Fibroblast of pulmonary artery (primary cell): ENCODE results near the gene KLK3.

Source experiments
- DNase-seq: peaks from one replicate; pipeline ENCODE4 v3.0.0-alpha.2; 2010; ENCODE audit warnings: low read depth
- H3K4me3 ChIP-seq: replicated peaks from 2 replicates; pipeline ENCODE4 v1.5.1; 2011; ENCODE audit warnings: low read depth, mild to moderate bottlenecking, control low read depth, low read length, moderate library complexity
- TF ChIP-seq, protein P1 (sequence below): IDR thresholded peaks from 2 replicates; pipeline ENCODE4 v1.5.1; 2011; ENCODE audit warnings: mild to moderate bottlenecking, control low read depth, low read length, inconsistent platforms; ENCODE audit errors: missing control alignments

The KLK3 gene

DNA sequence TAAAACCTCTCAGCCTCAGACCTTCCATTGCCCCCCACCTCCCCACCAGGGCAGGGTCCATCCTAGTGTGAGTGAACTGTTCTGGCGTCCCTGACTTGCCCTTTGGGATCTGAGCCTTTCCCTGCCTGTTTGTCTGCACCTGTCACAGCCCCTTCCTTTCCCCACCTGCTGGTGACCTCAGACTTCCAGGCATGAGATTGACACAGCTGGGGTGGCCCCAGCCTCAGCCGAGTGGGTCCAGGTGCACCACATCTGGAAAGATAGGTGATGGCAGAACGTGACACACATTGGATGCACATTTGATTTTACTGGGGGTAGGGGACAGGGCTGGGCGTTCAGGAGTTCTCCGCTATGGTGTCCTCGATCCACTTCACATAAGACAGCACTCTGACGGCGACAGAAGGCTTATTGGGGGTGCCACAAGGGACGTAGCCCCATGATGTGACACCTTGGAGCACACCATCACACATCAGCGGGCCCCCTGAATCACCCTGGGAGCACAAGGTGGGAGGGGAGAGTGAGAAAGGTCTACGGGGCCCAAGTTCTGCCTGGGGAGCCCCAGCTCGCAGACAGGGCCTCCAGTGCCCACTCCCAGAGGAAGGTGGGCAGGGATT is 35.7 kb upstream of the KLK3 start:
- TF ChIP-seq, protein P1, sequence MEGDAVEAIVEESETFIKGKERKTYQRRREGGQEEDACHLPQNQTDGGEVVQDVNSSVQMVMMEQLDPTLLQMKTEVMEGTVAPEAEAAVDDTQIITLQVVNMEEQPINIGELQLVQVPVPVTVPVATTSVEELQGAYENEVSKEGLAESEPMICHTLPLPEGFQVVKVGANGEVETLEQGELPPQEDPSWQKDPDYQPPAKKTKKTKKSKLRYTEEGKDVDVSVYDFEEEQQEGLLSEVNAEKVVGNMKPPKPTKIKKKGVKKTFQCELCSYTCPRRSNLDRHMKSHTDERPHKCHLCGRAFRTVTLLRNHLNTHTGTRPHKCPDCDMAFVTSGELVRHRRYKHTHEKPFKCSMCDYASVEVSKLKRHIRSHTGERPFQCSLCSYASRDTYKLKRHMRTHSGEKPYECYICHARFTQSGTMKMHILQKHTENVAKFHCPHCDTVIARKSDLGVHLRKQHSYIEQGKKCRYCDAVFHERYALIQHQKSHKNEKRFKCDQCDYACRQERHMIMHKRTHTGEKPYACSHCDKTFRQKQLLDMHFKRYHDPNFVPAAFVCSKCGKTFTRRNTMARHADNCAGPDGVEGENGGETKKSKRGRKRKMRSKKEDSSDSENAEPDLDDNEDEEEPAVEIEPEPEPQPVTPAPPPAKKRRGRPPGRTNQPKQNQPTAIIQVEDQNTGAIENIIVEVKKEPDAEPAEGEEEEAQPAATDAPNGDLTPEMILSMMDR: no peak
- no peak overlapping the region for H3K4me3 ChIP-seq

DNA sequence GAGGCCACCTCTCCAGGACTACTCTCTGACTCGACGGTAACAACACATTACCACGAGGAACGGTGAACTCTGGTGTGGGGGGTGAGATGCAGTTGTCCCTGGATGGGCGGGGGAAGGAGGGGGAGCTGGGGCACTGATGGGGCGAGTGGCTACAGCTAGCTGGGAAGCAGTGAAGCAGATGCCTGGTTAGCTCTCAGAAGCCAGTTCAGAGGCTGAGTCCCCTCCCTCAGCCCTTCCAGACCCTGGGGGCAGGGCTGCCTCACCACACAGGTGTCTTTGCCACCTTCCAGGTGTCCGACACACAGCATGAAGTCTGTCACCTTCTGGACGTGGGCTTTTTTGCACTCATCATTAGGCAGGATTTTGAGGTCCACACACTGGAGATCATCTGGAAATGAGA is 35.1 kb upstream of the KLK3 start:
- TF ChIP-seq, protein P1: no peak
- no peak overlapping the region for H3K4me3 ChIP-seq
- no peak for DNase-seq

More for the DNA sequence above, 35.7 kb upstream of the KLK3 start:
- DNase-seq: no peak

DNA sequence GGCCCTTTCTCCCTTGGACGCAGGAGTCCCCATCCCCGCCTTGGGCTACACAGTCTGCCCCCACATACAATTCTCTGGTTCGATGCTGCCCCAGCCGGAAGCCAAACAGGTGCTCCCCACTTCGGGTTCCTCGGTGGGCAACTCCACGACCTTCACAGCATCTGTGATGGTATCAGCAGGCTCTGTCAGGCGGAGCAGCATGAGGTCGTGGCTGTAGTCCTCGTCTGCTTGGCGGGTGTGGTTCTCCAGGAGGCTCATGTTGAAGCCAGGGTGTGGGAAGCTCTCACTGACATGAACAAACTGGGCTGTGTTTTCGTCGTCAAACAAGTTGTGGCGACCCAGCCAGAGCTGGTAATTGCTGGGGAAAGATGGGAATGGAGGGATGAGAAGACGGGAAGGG is 34.6 kb upstream of the KLK3 start:
- DNase-seq: no peak
- no peak overlapping the region for H3K4me3 ChIP-seq
- TF ChIP-seq, protein P1: no peak

DNA sequence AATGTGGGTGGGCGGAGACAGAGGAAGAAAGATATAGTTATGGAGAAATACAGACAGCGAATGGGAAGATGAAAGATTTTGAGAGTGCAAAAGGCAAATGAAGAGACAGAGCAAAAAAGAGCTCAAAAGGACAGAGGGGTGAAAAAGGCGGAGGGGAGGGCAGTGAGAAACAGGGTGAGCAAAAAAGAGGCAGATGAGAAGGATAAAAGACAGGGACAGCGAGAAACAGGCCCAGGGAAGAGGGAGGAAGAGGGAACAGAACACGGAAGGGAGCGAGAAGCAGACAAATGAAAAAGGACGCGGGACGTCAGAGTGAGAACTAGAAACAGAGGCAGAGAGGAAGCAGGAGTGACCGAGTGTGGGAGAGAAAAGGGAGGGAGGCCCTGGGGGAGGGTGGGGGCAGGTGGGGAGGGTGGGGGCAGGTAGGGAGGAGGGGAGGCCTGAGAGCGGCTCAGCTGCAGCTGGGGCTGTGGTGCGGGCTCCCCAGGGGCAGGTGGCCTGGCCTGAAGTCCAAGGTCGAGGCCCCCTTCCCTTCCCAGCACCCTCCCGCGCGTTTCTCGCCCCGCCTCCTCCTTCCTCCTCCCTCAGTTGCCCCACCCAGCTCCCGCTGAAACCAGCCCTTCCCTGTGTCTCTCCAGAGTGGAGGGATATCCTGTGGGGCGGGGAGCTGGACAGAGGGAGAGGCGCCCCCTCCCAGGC is 34.0 kb upstream of the KLK3 start:
- no peak overlapping the region for H3K4me3 ChIP-seq
- DNase-seq: no peak
- TF ChIP-seq, protein P1: no peak

DNA sequence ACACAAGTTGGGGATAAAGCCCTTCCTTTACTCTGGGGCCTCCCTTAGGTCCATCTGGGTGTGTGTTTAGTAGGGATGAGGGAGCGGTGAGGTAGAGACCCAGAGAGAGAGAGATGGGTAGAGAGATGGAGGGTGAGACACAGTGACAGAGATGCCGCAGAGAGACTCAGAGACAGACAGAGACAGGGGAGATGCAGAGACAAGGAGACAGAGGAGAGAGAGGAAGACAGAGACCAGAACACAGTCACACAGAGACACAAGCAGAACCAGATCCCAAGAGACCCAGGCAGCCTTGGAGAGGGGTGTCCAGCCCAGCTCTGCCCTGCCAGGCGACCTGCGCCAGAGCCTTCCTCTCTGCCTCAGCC is 33.5 kb upstream of the KLK3 start:
- H3K4me3 ChIP-seq: no peak overlapping the region
- no peak for DNase-seq
- TF ChIP-seq, protein P1: no peak

DNA sequence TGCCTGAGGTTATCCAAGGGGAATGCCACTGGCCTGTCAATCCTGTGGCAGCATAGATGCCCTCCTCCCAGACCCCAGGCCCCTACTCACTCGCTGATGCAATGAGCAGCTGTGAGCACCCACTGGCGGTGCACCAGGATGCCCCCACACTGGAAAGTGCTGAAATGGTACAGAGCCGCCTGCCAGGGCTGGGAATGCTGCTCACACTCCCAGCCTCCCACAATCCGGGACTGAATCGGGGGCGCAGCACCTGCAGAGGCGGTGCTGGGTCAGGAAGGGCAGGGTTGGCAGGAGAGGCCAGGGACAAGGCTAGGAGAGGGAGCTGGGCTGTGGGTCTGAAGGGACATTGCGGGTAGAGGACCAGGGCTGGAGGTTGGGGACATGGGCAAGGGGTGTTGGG is 33.1 kb upstream of the KLK3 start:
- TF ChIP-seq, protein P1: no peak
- DNase-seq: no peak
- no peak overlapping the region for H3K4me3 ChIP-seq
